Endothelial cell of umbilical vein (primary cell): ENCODE results near the gene PDGFA. TPM values are rescaled to one million over a fixed set of nuclear protein-coding genes. Genes with fewer than 3 reads are reported as not detected.
A peak's percentile ranks its signal among the peaks of the same experiment; 100 is the strongest.

Experiments
- Bru-seq: library from RNA; stranded (reverse); fragments of 400-500 nt; gene quantifications from one replicate; lab custom pipeline; 2021; lab: Mats Ljungman, UMichigan
- BruChase-seq, 2 experiments: library from RNA; stranded (reverse); fragments of 400-500 nt; gene quantifications; one replicate each; lab custom pipeline; 2021; lab: Mats Ljungman, UMichigan
- BruUV-seq: library from RNA; stranded (reverse); fragments of 400-500 nt; replicated peaks from 2 replicates; lab custom pipeline; 2021; lab: Mats Ljungman, UMichigan
- CTCF ChIA-PET: fragments of 300-600, 350-600 bp; sonication (Branson Sonifier 250); formaldehyde crosslinking; loops from one replicate; lab custom pipeline; 2021; ENCODE audit warnings: antibody characterized with exemption, inconsistent platforms; lab: Charles Lee
- POLR2A ChIA-PET: fragments of 300-600, 350-600 bp; sonication (Branson Sonifier 250); formaldehyde crosslinking; loops from one replicate; lab custom pipeline; 2021; ENCODE audit warnings: antibody characterized with exemption, inconsistent platforms; lab: Charles Lee
- DNase-seq: peaks from one replicate; pipeline ENCODE4 v3.0.0-alpha.2; 2011; ENCODE audit warnings: low read depth, low spot score
- FAIRE-seq: peaks from 2 replicates; lab custom pipeline; 2011; peaks lifted over from hg19 to GRCh38; lab: Jason Lieb, UNC
- H2AFZ ChIP-seq: 2 replicates; pipeline ENCODE4 v1.6.0; 2012; ENCODE audit warnings: low read depth, low read length, control low read depth, inconsistent platforms
- H3K27ac ChIP-seq: 2 replicates; pipeline ENCODE4 v1.5.1; 2011; ENCODE audit warnings: low read depth, mild to moderate bottlenecking, control low read depth, low read length, moderate library complexity; ENCODE audit not compliant: insufficient read depth
- H3K27me3 ChIP-seq, 2 experiments: 2 replicates each; pipeline versions ENCODE4 v1.6.0 to v1.6.1; 2011; ENCODE audit warnings: low read length in 2 of 2, mixed read lengths in 1 of 2; ENCODE audit not compliant: control insufficient read depth in 2 of 2, insufficient read depth in 2 of 2
- H3K36me3 ChIP-seq, 2 experiments: 2 replicates in 1 of 2; 3 replicates in 1 of 2; pipeline ENCODE4 v1.5.1; 2011; ENCODE audit warnings: low read length in 2 of 2, mild to moderate bottlenecking in 1 of 2, moderate library complexity in 1 of 2; ENCODE audit not compliant: control insufficient read depth in 2 of 2, insufficient read depth in 2 of 2; ENCODE audit errors: extremely low read depth in 1 of 2
- H3K4me1 ChIP-seq: 3 replicates; pipeline ENCODE4 v1.5.1; 2011; ENCODE audit warnings: mild to moderate bottlenecking, low read length; ENCODE audit not compliant: control insufficient read depth, insufficient read depth; ENCODE audit errors: extremely low read depth
- H3K4me2 ChIP-seq: 2 replicates; pipeline ENCODE4 v1.6.1; 2011; ENCODE audit warnings: low read length, control low read depth, mixed read lengths; ENCODE audit not compliant: insufficient read depth
- H3K4me3 ChIP-seq, 3 experiments: fragments of 200-600 bp in 1 of 3; sonication (generic), shearing (Covaris generic) in 1 of 3; replicated peaks in 1 of 3; 2 replicates each; pipeline ENCODE4 v1.5.1; 2011 to 2016; ENCODE audit warnings: control low read depth in 3 of 3, low read length in 3 of 3, mild to moderate bottlenecking in 2 of 3, inconsistent platforms in 1 of 3, low read depth in 1 of 3, moderate library complexity in 1 of 3; ENCODE audit not compliant: insufficient read depth in 1 of 3
- H3K79me2 ChIP-seq: 2 replicates; pipeline ENCODE4 v1.6.0; 2012; ENCODE audit warnings: low read length, inconsistent platforms; ENCODE audit not compliant: control insufficient read depth, insufficient read depth
- H3K9ac ChIP-seq: replicated peaks from 2 replicates; pipeline ENCODE3; 2011; ENCODE audit warnings: low read length, control low read depth; ENCODE audit not compliant: insufficient read depth; ENCODE audit errors: extremely low read depth
- H3K9me1 ChIP-seq: replicated peaks from 3 replicates; pipeline ENCODE4 v1.6.0; 2011; ENCODE audit warnings: mild to moderate bottlenecking, low read length; ENCODE audit not compliant: control insufficient read depth, insufficient read depth; ENCODE audit errors: extremely low read depth
- H3K9me3 ChIP-seq: replicated peaks from 2 replicates; pipeline ENCODE4 v1.5.1; 2012; ENCODE audit warnings: low read length, inconsistent platforms; ENCODE audit not compliant: control insufficient read depth, insufficient read depth
- H4K20me1 ChIP-seq: replicated peaks from 2 replicates; pipeline ENCODE3; 2011; ENCODE audit warnings: mild to moderate bottlenecking, low read length; ENCODE audit not compliant: control insufficient read depth, insufficient read depth; ENCODE audit errors: extremely low read depth
- EZH2 ChIP-seq: IDR thresholded peaks from 2 replicates; pipeline ENCODE4 v1.6.1; 2012; ENCODE audit warnings: borderline replicate concordance, low read depth, mild to moderate bottlenecking, moderate library complexity, low read length, inconsistent platforms; ENCODE audit not compliant: severe bottlenecking
- MAX ChIP-seq: IDR thresholded peaks from 2 replicates; pipeline ENCODE4 v1.6.1; 2011; ENCODE audit not compliant: insufficient read depth, insufficient read length
- MYC ChIP-seq: IDR thresholded peaks from one replicate; pipeline ENCODE4 v1.6.1; 2011; ENCODE audit warnings: mild to moderate bottlenecking, low read depth, low read length
- POLR2A ChIP-seq: IDR thresholded peaks from 2 replicates; pipeline ENCODE4 v1.6.1; 2012; ENCODE audit warnings: low read depth, mild to moderate bottlenecking, control low read depth, low read length
- POLR2AphosphoS5 ChIP-seq: IDR thresholded peaks from 2 replicates; pipeline ENCODE4 v1.6.1; 2012; ENCODE audit warnings: low read depth, mild to moderate bottlenecking, control low read depth, low read length, moderate library complexity; ENCODE audit not compliant: insufficient read depth
- dilution Hi-C: fragments of 300-500 bp; cut with MboI; formaldehyde crosslinking; loops from one replicate; pipeline ENCODE4 v1.15.0; 2019; ENCODE audit warnings: low sequenced_read_pairs; ENCODE audit not compliant: extremely low pct_ligation_motif_present
- intact Hi-C: fragments of 100-400 bp; cut with micrococcal nuclease; formaldehyde crosslinking; loops from one replicate; pipeline ENCODE4 v1.10.0; 2022
- long read RNA-seq: library from polyadenylated mRNA; stranded (forward); transcript quantifications from one replicate; pipeline ENCODE4 v2.0.0, GENCODE V29; 2021
- polyA minus RNA-seq, 3 experiments: library from RNA; depleted of rRNA, polyadenylated mRNA; stranded (reverse); fragments of >200 nt; gene quantifications; 1 replicate in 1 of 3; 2 replicates in 2 of 3; pipeline ENCODE4 v1.2.3, GENCODE V29; 2011
- polyA plus RNA-seq, 4 experiments: library from polyadenylated mRNA; depleted of rRNA in 3 of 4; stranded (reverse) in 3 of 4; unstranded in 1 of 4; fragments of >200 nt; gene quantifications; 2 replicates each; pipeline versions ENCODE4 v1.2.1 to v1.2.3, GENCODE V29; 2011 to 2012; ENCODE audit warnings: missing spikeins in 1 of 4
- total RNA-seq: library from RNA; stranded (reverse); gene quantifications from 2 replicates; pipeline ENCODE4 v1.2.3, GENCODE V29; 2021
- TF ChIP-seq, protein P1 (sequence below), 2 donors: IDR thresholded peaks; 1 replicate in 1 of 2; 2 replicates in 1 of 2; pipeline ENCODE4 v1.5.1; 2011; ENCODE audit warnings: low read length in 2 of 2, mild to moderate bottlenecking in 2 of 2, moderate library complexity in 2 of 2, control low read depth in 1 of 2, inconsistent platforms in 1 of 2, low read depth in 1 of 2; ENCODE audit not compliant: insufficient read depth in 1 of 2; ENCODE audit errors: extremely low read depth in 1 of 2

PDGFA gene
- 62.4 and 68.1 TPM in 2 replicates for total RNA-seq
- 17.4 and 23.2 TPM in 2 replicates for polyA plus RNA-seq
- 17.9 and 24.0 TPM in 2 replicates for polyA plus RNA-seq (2011; cell fraction: cytosol; rRNA removed)
- 20.1 and 24.5 TPM in 2 replicates for polyA plus RNA-seq (2011; cell fraction: nucleus; rRNA removed)
- 14.5 and 16.4 TPM in 2 replicates for polyA plus RNA-seq (2012)
- polyA minus RNA-seq: 51.3 and 58.0 TPM in 2 replicates
- 23.2 TPM for polyA minus RNA-seq (2011; cell fraction: cytosol; rRNA and poly(A)+ RNA removed)
- polyA minus RNA-seq (2011; cell fraction: nucleus; rRNA and poly(A)+ RNA removed): 8.3 and 12.9 TPM in 2 replicates
- percentile 61 among the genes with signal in this experiment for Bru-seq, nascent RNA
- percentile 81 among the genes with signal in this experiment for BruChase-seq, experiment 1, labeled RNA remaining after a 6-hour chase
- BruChase-seq, experiment 2, labeled RNA remaining after a 2-hour chase: percentile 80 among the genes with signal in this experiment
- long read RNA-seq, partial matches to known transcripts: 0 of 4 reads
- long read RNA-seq, other reads (novel, unspliced or antisense): 3 of 4 reads

DNA sequence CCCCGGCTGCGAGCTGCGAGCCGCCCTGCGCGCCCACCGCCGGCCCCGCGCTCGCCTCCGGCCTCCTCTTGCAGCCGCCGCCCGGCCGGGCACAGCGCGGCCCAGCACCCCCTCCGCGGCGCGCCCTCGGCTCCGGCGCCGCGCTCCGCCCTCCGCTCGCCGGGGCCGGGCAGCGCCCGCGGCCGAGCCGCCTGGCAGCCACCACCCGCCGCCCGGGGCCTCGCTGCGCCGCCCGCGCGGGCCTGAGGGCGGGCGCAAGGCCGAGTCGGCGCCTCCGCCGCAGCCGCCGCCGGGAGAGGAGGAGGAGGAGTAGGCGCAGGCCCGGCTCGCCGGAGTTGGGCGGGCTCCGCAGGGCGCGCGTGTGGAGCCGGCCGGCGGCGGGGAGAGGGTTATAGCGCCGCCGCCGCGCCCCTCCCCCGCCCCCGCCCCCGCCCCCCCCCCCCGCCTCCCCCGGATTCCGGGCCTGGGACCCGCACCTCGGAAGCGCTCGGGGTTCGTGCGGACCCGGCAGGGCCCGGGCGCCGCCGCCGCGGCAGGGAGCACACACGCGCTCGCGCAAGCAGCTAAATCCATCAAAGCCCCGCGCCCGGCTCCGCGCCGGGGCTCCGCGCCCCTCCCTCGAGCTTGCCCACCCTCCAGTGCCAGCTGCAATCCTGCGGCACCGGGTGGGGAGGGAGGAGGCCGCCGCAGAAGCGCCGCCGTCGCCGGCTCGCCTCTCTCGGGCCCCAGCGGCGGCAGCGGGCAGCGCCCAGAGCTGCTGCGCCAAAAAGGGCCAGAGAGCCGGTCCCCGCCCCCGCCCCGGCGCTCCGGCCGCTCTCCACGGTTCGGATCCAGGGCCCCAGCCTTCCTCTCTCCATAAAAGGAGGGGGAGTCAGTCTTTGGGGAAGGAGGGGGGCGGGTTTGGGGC, at the start of gene PDGFA:
TSS of gene PDGFA (minus strand) at position 363 of the 907 bp plus-strand sequence. CDS start 845 bp downstream, outside the sequence.
- Histone ChIP-seq H3K4me3 (peak within 1 kb of the TSS; percentile 79 to 85 (median 83)), H3K9me1 (no peaks in the 10 kb centered on the region), H3K4me2 (peak within 1 kb of the TSS; percentile 31), H3K9me3 (no peaks in the 10 kb centered on the region), H2AFZ (no peak within 1 kb of the TSS), H3K79me2 (peaks cover 41% of the 10 kb centered on the region), H3K4me1 (peaks cover 22% of the 10 kb centered on the region), H3K27me3 (peaks cover 9 to 11% of the 10 kb centered on the region in 2 experiments), H3K36me3 (no peaks in the 10 kb centered on the region), H3K9ac (peak within 1 kb of the TSS; percentile 49), H4K20me1 (no peaks in the 10 kb centered on the region), H3K27ac (peak within 1 kb of the TSS; percentile 13)
- dilution Hi-C loops: no loop called here
- ChIA-PET POLR2A (no interaction called here), CTCF (interaction anchor here (0.7 to 3.3 kb wide), 17 partner anchors 10 to 254 kb away, joined by 3 to 34 read pairs (median 3); partner anchors contain the start of gene PRKAR1B)
- DNase-seq (peak; percentile 41), FAIRE-seq (peak; percentile 61)
- intact Hi-C loops: loop anchor here (1.0 to 5.0 kb wide), 6 partner anchors 59 to 253 kb away; partner anchors contain the start of genes DNAAF5 and PRKAR1B
- peak; percentile 38 for TF ChIP-seq POLR2A
- peak; percentile 11 for TF ChIP-seq POLR2AphosphoS5
- TF ChIP-seq, protein P1, sequence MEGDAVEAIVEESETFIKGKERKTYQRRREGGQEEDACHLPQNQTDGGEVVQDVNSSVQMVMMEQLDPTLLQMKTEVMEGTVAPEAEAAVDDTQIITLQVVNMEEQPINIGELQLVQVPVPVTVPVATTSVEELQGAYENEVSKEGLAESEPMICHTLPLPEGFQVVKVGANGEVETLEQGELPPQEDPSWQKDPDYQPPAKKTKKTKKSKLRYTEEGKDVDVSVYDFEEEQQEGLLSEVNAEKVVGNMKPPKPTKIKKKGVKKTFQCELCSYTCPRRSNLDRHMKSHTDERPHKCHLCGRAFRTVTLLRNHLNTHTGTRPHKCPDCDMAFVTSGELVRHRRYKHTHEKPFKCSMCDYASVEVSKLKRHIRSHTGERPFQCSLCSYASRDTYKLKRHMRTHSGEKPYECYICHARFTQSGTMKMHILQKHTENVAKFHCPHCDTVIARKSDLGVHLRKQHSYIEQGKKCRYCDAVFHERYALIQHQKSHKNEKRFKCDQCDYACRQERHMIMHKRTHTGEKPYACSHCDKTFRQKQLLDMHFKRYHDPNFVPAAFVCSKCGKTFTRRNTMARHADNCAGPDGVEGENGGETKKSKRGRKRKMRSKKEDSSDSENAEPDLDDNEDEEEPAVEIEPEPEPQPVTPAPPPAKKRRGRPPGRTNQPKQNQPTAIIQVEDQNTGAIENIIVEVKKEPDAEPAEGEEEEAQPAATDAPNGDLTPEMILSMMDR (IDR thresholded peaks at IDR 0.05; ENCODE audit: extremely low read depth in 1 of 2, insufficient read depth in 1 of 2, low read depth in 1 of 2, low read length in 2 of 2): peak in 1 of 2 donors; percentile 33
- no peak for TF ChIP-seq MYC
- no peak for TF ChIP-seq MAX
- TF ChIP-seq EZH2: no peak
- no TSS peak for BruUV-seq
